HG02678 (cell line): ENCODE results near the gene NAT14.
"Not testable (repeated sequence)": the region's sequence is repeated elsewhere in the genome, so short reads cannot be mapped to it uniquely, and the experiment has no call there.

Experiments
- ATAC-seq: cut with Tn5 transposase; IDR thresholded peaks from one replicate; pipeline ENCODE4 v1.9.1; 2021; ENCODE audit warnings: mild to moderate bottlenecking, moderate library complexity; ENCODE audit not compliant: unreplicated experiment

The NAT14 gene

DNA sequence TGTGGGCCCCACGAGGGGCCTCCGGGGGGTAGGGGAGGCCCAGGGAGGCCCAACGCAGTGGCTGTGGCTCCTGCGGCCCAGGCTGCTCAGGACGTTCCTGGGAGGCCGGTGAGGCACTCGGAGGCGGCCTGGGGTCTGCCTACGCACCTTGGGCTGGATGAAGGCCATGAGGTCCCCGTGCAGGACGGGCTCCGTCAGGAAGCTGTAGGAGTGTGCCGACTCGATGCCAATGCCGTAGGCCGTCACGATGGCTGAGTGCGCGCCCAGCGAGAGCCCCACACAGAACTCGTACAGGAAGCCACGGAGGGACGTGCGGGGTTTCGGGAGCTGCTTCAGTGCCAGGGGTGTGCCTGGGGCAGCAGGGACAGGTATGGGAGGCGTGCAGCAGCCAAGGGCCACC lies 46.0 kb downstream of the NAT14 start:
- ATAC-seq: no peak

- not testable (repeated sequence) for ATAC-seq
Measured at GRCh38 chr19:55534280-55534679, 49.3 kb downstream of the NAT14 start.

DNA sequence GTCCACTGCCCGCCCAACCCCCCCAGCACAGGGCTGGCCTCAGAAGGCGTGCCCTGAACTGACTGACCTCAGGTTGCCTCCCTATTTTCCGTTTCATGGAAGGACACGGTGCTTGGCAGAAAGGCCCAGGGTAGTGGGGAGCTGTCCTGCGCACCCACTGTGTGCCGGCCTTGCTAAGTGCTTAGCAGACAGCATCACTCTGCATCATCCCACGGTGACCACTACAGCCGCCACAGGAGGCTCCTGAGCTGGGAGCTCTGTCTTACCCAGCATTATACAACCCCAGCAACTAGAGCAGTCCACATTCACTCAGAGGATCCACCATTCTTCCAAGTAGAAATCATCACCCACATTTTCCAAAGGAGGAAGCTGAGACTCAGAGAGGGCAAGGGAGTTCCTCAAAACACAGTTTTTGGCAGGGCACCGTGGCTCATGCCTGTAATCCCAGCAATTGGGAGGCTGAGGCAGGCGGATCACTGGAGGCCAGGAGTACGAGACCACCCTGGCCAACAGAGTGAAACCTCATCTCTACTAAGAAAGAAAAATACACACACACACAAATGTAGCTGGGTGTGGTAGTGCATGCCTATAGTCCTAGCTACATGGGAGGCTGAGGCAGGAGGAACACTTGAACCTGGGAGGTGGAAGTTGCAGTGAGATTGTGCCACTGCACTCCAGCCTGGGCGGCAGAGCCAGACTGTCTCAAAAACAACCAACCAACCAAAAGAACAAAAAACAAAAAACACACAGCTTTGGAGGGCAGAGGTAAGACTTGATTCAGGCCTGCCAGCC lies 50.4 kb downstream of the NAT14 start:
- no peak for ATAC-seq

DNA sequence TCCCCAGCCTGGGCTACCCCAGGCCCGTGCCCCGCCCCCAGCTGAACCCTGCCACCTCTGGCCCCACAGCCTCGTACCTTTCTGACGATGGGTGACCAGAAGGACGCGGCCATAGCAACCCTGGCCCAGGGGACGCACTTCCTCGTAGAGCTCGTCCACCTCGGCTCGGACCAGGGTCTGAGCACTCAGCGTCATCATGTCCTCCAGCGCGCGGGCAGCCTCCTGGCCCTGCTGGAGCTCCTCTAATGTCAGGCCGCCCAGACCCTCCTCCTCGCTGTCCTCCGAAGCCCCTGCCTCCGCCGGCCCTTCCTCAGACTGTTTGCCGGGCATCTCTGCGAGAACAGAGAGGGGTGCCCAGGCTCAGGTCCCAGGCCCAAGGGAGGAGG lies 51.0 kb downstream of the NAT14 start:
- ATAC-seq: no peak

DNA sequence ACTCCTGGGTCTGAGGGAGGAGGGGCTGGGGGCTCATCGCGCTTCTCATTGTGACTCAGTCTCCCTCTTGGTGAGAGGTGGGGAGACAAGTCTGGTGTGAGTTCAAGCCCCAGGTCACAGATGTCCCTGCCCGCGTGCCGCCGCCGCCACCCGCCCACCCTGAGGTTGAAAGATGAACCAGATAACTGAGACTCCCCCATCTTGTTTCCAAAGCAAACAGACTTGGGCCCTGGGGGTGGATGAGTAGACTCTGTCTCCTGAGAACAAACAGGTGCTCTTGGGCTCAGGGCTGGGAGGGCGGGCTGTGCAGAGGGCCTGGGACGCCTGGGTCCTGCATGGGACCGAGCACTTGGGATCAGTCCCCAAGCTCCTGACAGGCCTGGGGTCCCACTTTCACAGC lies 51.4 kb downstream of the NAT14 start:
- no peak for ATAC-seq
